Skeletal muscle satellite cell (primary cell): ENCODE data around the gene PREX1.

Experiments
- H3K27me3 ChIP-seq: 2 replicates; pipeline ENCODE4 v1.7.0; 2013; ENCODE audit warnings: low read length; ENCODE audit not compliant: control insufficient read depth, insufficient read depth
- H3K36me3 ChIP-seq: 2 replicates; pipeline ENCODE4 v1.7.0; 2013; ENCODE audit warnings: mild to moderate bottlenecking, control low read depth, low read length; ENCODE audit not compliant: insufficient read depth
- H3K4me1 ChIP-seq: 2 replicates; pipeline ENCODE4 v1.7.0; 2013; ENCODE audit warnings: low read length; ENCODE audit not compliant: control insufficient read depth, insufficient read depth
- H3K4me2 ChIP-seq: 2 replicates; pipeline ENCODE4 v1.7.0; 2013; ENCODE audit warnings: mild to moderate bottlenecking, low read length
- H3K4me3 ChIP-seq: 2 replicates; pipeline ENCODE4 v1.7.0; 2013; ENCODE audit warnings: low read length
- H3K9ac ChIP-seq: 2 replicates; pipeline ENCODE4 v1.7.0; 2013; ENCODE audit warnings: mild to moderate bottlenecking, low read depth, low read length, moderate library complexity
- H3K9me3 ChIP-seq: replicated peaks from 2 replicates; pipeline ENCODE4 v1.7.0; 2013; ENCODE audit warnings: mild to moderate bottlenecking, control low read depth, low read length

PREX1 gene

DNA sequence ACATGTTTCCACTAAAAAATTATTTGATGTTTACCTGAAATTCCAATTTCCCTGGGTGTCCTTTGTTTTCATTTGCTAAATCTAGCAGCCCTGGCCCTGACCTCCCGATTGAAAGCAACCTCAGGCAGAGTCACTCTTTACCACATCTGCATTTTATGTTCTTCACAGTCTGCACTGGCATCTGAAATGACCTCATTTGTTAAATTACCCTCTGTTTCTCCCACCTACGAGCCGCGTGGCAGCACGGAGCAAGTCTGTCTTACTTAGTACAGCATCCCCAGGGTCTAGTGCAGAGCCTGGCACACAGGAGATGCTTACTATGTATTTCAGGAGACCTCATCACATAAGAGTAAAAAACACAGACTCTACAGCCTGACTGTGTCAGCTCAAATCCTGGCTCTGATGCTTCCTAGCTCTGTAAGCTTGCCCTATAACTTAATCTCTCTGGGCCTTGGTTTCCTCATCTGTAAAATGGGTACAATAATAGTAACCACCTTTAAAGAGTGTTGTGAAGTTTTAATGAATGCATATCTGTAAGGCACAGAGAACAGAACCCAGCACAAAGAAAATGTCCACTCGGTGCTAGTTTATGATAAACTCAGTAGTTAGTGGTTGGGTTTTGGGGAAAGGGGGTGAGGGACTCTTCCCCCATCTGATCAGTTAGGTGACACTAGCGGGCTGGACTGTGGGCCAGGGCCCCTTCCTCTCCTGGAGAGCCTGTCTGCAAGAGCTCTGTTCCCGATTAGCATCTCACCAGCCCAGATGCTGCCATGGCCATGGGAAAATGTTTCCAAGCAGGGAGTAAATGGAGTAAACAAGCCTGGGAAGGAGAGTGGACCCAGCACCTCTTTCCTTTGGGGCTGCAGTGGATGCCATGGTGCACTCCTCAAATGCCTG lies 88.2 kb downstream of the PREX1 start:
- no peak overlapping the region for H3K4me3 ChIP-seq
- H3K4me1 ChIP-seq: no peaks in the 10 kb centered on the region
- no peaks in the 10 kb centered on the region for H3K27me3 ChIP-seq
- H3K9me3 ChIP-seq: no peaks in the 10 kb centered on the region
- H3K4me2 ChIP-seq: no peak overlapping the region
- H3K36me3 ChIP-seq: no peaks in the 10 kb centered on the region
- H3K9ac ChIP-seq: no peak overlapping the region

GRCh38 chr20:48738399-48739304 lies 89.1 kb downstream of the PREX1 start:
- no peak overlapping the region for H3K4me2 ChIP-seq
- H3K9me3 ChIP-seq: no peaks in the 10 kb centered on the region
- H3K9ac ChIP-seq: no peak overlapping the region
- no peaks in the 10 kb centered on the region for H3K27me3 ChIP-seq
- no peak overlapping the region for H3K4me3 ChIP-seq
- no peaks in the 10 kb centered on the region for H3K36me3 ChIP-seq
- H3K4me1 ChIP-seq: no peaks in the 10 kb centered on the region

GRCh38 chr20:48738094-48738398 lies 89.8 kb downstream of the PREX1 start:
- Histone ChIP-seq H3K4me3 (no peak overlapping the region), H3K9me3 (no peaks in the 10 kb centered on the region), H3K27me3 (no peaks in the 10 kb centered on the region), H3K36me3 (no peaks in the 10 kb centered on the region), H3K4me2 (no peak overlapping the region), H3K9ac (no peak overlapping the region), H3K4me1 (no peaks in the 10 kb centered on the region)

GRCh38 chr20:48737434-48738093 lies 90.2 kb downstream of the PREX1 start:
- no peaks in the 10 kb centered on the region for H3K36me3 ChIP-seq
- H3K9me3 ChIP-seq: no peaks in the 10 kb centered on the region
- H3K9ac ChIP-seq: no peak overlapping the region
- no peaks in the 10 kb centered on the region for H3K27me3 ChIP-seq
- no peak overlapping the region for H3K4me3 ChIP-seq
- H3K4me2 ChIP-seq: no peak overlapping the region
- no peaks in the 10 kb centered on the region for H3K4me1 ChIP-seq

DNA sequence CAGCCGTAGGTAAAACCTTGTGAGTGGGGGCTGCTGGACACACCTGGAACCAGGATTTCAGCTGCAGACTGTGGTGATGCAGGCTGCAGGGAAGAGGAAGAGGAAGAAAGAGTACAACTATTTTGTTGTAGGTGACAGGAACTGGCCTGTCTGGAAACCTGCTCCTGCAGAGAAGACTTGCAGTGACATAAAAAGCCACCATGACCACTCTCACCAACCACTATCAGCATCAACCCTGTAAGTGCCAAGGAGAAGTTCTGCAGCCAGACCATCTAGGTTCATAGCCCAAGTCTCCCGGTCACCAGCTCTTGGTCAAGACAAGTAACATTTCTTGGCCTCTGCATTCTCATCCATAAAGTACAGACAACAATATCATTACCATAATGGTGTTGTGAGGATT lies 91.2 kb downstream of the PREX1 start:
- Histone ChIP-seq H3K4me2 (no peak overlapping the region), H3K27me3 (no peaks in the 10 kb centered on the region), H3K36me3 (no peaks in the 10 kb centered on the region), H3K9ac (no peak overlapping the region), H3K4me3 (no peak overlapping the region), H3K4me1 (no peaks in the 10 kb centered on the region), H3K9me3 (no peaks in the 10 kb centered on the region)

- no peaks in the 10 kb centered on the region for H3K4me1 ChIP-seq
- no peaks in the 10 kb centered on the region for H3K9me3 ChIP-seq
- H3K4me2 ChIP-seq: no peak overlapping the region
- no peak overlapping the region for H3K4me3 ChIP-seq
- no peak overlapping the region for H3K9ac ChIP-seq
- no peaks in the 10 kb centered on the region for H3K36me3 ChIP-seq
- no peaks in the 10 kb centered on the region for H3K27me3 ChIP-seq
Measured at GRCh38 chr20:48736231-48736630, 91.6 kb downstream of the PREX1 start.

GRCh38 chr20:48735112-48735511 lies 92.7 kb downstream of the PREX1 start:
- Histone ChIP-seq H3K36me3 (no peaks in the 10 kb centered on the region), H3K9ac (no peak overlapping the region), H3K9me3 (no peaks in the 10 kb centered on the region), H3K4me3 (no peak overlapping the region), H3K4me2 (no peak overlapping the region), H3K4me1 (no peaks in the 10 kb centered on the region), H3K27me3 (no peaks in the 10 kb centered on the region)

DNA sequence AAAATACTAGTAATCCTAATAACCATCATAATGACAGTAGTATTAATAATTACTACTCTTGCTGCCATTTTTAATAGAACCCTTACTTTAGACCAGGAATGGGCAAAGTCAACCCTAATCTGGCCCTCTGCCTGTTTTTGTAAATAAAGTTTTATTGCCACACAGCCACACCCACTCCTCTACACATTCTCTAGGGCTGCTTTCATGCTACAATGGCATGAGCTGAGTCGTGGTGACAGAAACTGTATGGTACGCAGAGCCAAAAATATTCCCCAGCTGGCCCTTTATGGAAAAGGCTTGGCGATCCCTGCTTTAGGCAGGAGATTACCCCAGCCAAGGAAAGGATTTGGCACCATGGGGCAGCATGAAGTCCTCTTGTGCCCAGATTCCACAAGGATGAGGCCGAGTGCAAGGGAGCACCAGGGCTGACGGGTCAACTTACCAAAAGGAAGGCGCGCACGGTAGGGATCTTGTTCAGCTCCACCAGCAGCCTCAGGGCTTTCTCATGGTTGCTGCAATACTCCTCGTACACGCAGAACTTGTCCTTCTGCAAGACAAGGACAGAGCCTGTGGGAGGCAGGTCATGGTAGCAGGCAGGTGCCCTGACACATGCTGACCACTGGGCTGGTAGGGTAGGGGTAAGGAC lies 93.6 kb downstream of the PREX1 start:
- Histone ChIP-seq H3K36me3 (no peaks in the 10 kb centered on the region), H3K9me3 (no peaks in the 10 kb centered on the region), H3K4me3 (no peak overlapping the region), H3K27me3 (no peaks in the 10 kb centered on the region), H3K4me1 (no peaks in the 10 kb centered on the region), H3K4me2 (no peak overlapping the region), H3K9ac (no peak overlapping the region)

DNA sequence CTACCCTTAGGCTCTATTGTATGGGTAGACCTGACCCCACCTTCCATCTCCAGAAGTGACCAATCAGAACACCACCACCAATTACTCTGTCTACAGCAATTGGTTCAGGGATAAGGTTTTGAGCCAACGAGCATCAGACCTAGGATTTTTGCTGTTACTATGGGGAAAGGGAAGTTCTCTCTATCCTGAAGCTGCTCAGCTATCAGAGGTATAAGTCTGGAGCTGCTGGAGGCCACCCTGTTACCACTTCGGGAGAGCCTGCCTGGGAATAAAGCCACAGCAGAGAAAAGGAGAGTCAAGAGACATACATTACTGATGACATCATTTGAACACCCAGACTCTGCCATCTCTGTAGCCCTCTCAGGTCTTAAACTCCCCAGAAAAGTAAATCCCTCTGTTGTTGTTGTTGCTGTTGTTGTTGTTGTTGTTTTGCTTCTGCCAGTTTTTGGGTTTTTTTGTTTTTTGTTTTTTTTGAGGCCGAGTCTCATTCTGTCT lies 94.5 kb downstream of the PREX1 start:
- Histone ChIP-seq H3K9me3 (no peaks in the 10 kb centered on the region), H3K4me3 (no peak overlapping the region), H3K27me3 (no peaks in the 10 kb centered on the region), H3K36me3 (no peaks in the 10 kb centered on the region), H3K4me1 (no peaks in the 10 kb centered on the region), H3K4me2 (no peak overlapping the region), H3K9ac (no peak overlapping the region)

DNA sequence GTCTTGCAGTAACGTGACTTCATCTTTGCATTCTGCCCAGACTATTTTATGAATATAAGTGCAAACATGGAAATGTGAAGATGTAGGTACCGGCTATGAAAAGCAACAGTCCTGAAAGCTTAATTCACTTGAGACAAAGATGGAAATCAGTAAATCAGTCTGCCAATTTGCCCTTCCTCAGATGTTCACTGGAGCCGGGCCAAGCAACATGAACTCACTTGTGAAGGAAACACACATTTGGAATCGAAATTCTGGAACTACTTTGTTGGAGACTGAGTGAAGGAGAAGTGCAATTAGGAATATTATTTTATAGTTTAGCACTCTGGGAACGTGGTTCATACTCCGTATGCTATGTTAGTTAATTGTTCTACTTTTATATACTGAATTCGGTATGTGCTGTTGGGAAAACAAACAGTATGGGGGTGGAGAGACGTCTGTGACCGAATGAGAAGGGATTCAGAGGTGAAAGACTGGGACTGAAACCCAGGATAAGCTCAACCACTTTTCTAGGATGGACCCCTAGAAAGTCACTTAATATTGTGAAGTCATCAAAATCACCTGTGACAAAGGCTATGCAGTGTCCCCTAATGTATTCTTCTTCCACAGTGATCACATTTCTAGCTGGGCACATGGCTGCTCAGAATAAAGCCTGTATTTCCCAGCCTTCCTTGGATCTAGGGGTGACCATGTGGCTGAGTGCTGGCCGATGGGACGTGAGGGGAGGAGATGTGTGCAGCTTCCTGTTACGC lies 95.5 kb downstream of the PREX1 start:
- Histone ChIP-seq H3K4me3 (no peak overlapping the region), H3K4me1 (no peaks in the 10 kb centered on the region), H3K9me3 (no peaks in the 10 kb centered on the region), H3K27me3 (no peaks in the 10 kb centered on the region), H3K36me3 (no peaks in the 10 kb centered on the region), H3K4me2 (no peak overlapping the region), H3K9ac (no peak overlapping the region)
